AG04449 (cell line): ENCODE data around the gene INPP5D.

ENCODE experiments used
- CTCF ChIA-PET: fragments of 350-600 bp; formaldehyde crosslinking; extraction: SDS; loops from one replicate; lab custom pipeline; 2021; ENCODE audit warnings: antibody characterized with exemption; lab: Yijun Ruan, JAX
- POLR2A ChIA-PET: fragments of 400-600, 350-600 bp; formaldehyde crosslinking; extraction: SDS; loops from one replicate; lab custom pipeline; 2020; ENCODE audit warnings: antibody characterized with exemption, inconsistent platforms; lab: Yijun Ruan, JAX
- DNase-seq: peaks from one replicate; pipeline ENCODE4 v3.0.0-alpha.2; 2010; ENCODE audit warnings: low read depth, low spot score
- H3K4me3 ChIP-seq: 2 replicates; pipeline ENCODE4 v1.5.1; 2011; ENCODE audit warnings: low read depth, mild to moderate bottlenecking, control low read depth, low read length
- CTCF ChIP-seq: IDR thresholded peaks from one replicate; pipeline ENCODE4 v1.5.1; 2011; ENCODE audit warnings: mild to moderate bottlenecking, moderate library complexity, low read length, control low read depth, inconsistent platforms; ENCODE audit not compliant: insufficient read depth; ENCODE audit errors: missing control alignments

Gene INPP5D

GRCh38 chr2:233236820-233237589 lies 176.9 kb downstream of the INPP5D start:
- no peak for TF ChIP-seq CTCF
- H3K4me3 ChIP-seq = no peak overlapping the region
- DNase-seq = no peak
- POLR2A ChIA-PET = no interaction called here
- CTCF ChIA-PET = interaction anchor here (1.2 to 2.6 kb wide), 2 partner anchors 13 to 14 kb away, joined by 3 to 6 read pairs; partner anchors contain the start of gene ATG16L1

- DNase-seq = no peak
- ChIA-PET POLR2A (no interaction called here), CTCF (interaction anchor here (0.7 to 2.4 kb wide), 2 partner anchors 11 to 187 kb away, joined by 3 to 9 read pairs; partner anchors contain the start of gene ATG16L1)
- no peak overlapping the region for H3K4me3 ChIP-seq
- no peak for TF ChIP-seq CTCF
Observed at GRCh38 chr2:233240897-233241296, 180.8 kb downstream of the INPP5D start.

GRCh38 chr2:233241803-233242202 lies 181.7 kb downstream of the INPP5D start:
- no peak for TF ChIP-seq CTCF
- H3K4me3 ChIP-seq = no peak overlapping the region
- CTCF ChIA-PET = no interaction called here
- DNase-seq = no peak
- POLR2A ChIA-PET = no interaction called here

GRCh38 chr2:233242231-233242927 lies 182.2 kb downstream of the INPP5D start:
- no peak for DNase-seq
- no peak overlapping the region for H3K4me3 ChIP-seq
- no peak for TF ChIP-seq CTCF
- ChIA-PET CTCF (interaction anchor here (1.1 to 1.4 kb wide), 2 partner anchors 26 to 390 kb away, joined by 4 read pairs; no protein-coding TSS in a partner anchor), POLR2A (no interaction called here)

- no peak for DNase-seq
- CTCF ChIA-PET = interaction anchor here (1.1 to 1.4 kb wide), 2 partner anchors 25 to 391 kb away, joined by 4 read pairs; no protein-coding TSS in a partner anchor
- H3K4me3 ChIP-seq = no peak overlapping the region
- TF ChIP-seq CTCF = no peak
- POLR2A ChIA-PET = no interaction called here
Observed at GRCh38 chr2:233243348-233243747, 183.2 kb downstream of the INPP5D start.

- ChIA-PET CTCF (interaction anchor here (0.6 to 1.2 kb wide), 2 partner anchors 20 to 392 kb away, joined by 3 to 5 read pairs; no protein-coding TSS in a partner anchor), POLR2A (no interaction called here)
- DNase-seq = no peak
Observed at GRCh38 chr2:233244818-233245217, 184.7 kb downstream of the INPP5D start.

More at GRCh38 chr2:233244818-233245217, 184.7 kb downstream of the INPP5D start:
- H3K4me3 ChIP-seq = no peak overlapping the region
- TF ChIP-seq CTCF = no peak
